ENCODE data around the gene STAT5B.

Gene STAT5B

DNA sequence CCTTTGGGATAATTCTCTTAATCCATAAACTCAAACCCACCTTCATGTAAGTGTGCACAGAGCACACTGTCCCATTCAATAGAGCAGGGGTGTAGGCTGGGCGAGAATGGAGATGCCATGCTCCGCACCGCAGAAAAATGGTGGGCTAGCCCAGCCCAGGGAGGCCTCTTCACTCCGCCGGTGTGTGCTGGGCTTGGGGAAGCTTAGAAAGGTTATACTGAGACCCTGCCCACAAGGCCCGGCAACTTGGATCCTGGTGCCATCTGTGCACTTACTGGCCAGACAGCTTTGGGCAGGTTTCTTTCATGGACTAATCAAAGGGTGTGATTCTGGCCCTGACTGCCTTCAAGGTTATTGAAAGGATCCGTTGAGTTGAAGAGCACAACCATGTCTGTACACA is 8.4 kb upstream of the STAT5B start:
- DNase-seq (ENCODE audit: low read depth) = no peak

DNA sequence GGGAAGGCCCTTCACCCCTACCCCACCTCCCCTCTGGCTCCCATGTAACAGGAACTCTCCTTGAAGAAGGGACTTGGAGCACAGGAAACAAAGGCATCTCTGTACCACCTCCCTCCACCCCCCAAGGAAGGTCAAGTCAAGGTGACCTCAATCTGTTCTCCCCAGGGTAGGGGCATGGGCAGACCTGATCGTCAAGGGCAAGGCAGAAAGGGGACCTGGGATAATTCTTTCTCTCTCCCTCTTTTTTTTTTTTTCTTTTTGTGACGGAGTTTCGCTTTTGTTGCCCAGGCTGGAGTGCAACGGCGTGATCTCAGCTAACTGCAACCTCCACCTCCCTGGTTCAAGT is 7.8 kb upstream of the STAT5B start:
- no peak for DNase-seq (ENCODE audit: low read depth)

DNA sequence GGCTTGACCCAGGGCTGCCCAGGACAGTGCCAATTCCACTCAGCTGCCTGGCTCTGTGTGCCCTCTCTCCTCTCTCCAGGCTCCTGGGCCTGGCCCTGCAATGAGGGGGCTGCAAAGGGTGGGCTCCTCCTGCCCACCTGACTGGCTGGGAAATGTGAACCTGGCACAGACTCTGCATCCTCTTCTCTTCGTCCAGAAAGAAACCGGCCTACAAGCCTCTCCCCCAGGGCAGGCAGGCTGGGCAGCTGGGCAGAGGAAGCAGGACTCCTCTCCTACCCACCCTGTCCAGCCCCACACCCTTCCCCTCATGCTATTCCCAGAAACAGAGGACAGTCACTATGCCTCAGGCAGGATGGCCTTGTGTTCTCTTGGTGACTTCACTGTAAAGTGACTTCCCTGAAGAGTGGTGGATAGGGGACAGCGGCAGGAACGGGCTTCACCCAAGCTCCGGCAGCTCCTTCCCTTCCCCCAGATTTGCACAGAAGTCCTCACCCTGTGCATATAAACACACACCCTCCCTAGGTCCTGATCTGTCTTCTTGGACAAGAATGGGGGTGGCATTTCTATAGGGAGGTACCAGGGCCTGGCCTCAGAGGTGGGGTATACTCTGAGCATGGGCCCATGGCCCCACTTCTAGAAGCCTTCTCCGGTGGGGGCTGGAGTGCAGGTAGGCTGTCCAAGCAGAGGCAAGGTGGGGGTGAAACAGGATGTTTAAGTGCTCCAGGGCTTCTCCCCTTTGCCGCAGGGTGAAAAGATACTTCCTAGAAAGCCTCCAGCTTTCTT is 7.2 kb upstream of the STAT5B start:
- no peak for DNase-seq (ENCODE audit: low read depth)

DNA sequence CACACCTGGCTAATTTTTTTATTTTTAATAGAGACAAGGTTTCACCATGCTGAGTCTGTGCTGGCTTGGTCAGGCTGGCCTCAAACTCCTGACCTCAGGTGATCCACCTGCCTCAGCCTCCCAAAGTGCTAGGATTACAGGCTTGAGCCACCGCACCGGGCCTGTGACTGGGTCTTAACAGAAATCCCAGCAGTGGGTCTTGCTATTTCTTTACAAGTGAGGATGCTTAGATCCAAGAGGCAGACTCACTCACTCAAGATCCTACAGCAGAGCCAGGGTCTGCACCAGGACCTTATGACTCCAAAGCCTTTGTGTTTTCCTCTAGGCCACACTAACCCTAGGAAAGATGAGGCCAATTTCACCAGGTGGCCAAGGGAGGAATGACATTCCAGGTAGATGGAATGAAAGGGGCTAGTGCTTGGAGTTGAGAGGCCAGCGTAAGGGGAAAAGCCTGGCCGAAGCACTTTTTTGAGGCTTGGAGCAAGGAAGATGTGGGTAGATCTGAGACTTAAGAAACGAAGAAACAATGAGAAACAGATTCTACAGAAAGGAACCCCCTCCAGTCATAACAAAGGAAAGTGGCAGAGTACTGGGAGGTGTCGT is 6.4 kb upstream of the STAT5B start:
- no peak for DNase-seq (ENCODE audit: low read depth)

DNA sequence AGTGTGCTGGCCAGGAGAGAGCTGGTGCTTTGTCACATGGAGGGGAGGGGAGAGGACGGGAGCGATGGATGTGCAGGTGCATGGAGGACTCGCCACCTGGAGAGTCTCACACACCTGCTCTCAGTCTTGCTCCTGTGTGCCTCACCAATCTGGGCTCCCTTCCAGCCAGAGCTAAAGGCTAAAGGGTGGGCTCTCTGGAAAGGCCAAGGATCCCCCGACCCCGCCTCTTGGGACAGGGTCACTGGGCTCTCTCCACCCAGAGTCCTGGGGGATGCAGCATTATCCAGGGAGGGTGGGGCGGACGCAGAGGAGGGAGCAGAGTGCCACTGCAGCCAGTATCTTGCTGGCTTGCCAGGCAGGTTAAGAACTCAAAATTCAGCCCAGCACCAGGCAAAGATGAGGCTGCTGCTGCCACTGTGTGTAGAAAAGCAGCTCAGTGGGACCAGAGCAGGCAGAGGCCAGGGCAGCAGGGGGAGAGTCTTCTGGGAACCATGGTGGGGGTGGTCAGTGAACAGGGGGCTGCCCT is 5.4 kb upstream of the STAT5B start:
- DNase-seq (ENCODE audit: low read depth) = no peak

DNA sequence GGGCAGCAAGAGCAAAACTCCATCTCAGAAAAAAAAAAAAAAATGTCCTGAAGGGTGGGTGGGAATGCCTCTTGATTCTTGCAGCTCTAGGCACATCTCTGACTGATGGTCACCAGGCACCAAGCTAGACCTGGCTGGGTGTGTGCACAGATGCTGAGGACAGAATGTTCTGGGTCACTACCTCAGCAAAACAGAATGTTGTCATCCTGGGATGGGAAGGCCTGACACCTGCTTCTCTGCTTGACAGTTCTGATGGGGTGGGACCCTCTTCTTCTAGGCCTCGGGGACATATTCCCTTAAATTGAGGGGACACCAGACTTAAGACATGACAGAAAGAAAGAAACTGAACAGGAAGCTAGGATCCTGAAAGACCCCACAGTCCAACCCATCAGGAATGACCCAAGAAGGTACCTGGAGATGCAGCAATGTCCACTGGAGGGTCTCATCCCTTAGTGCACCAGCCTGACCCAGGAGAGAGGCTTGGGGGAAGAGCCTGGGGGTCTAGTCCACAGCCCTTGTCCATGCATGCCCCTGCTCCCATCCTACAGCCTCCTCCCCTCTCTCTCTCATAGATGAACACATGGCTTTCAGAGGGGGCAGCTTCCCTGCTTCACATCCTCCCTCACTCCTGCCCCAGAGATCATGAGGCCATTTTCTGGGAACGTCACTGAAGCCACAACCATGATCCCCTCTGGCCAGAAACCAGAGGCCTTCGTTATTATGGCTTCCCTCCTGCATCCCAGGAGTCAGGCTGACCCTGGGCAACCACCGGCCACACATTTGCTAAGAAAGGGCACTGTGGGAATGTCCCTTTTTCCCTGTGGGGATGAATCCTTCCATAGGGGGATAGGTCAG is 3.8 kb upstream of the STAT5B start:
- no peak for DNase-seq (ENCODE audit: low read depth)

DNA sequence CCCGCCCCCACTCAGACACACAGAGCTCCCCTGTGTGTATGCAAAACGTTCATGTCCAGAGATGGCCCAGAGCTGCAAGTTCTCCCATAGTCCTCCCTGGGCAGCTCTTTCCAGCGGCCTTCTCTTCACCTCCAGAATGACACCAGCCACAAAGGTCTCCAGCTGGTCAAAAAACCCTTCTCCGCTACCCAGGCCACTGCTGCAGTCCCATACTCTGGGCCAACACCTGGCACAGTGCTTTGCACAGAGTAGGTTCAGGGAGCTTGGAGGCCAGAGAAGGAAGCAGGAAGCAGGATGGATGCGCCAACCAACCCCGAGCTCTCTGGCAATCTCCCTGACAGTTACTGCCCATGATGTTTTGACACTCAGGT is 1.1 kb upstream of the STAT5B start:
- no peak for DNase-seq (ENCODE audit: low read depth)

DNA sequence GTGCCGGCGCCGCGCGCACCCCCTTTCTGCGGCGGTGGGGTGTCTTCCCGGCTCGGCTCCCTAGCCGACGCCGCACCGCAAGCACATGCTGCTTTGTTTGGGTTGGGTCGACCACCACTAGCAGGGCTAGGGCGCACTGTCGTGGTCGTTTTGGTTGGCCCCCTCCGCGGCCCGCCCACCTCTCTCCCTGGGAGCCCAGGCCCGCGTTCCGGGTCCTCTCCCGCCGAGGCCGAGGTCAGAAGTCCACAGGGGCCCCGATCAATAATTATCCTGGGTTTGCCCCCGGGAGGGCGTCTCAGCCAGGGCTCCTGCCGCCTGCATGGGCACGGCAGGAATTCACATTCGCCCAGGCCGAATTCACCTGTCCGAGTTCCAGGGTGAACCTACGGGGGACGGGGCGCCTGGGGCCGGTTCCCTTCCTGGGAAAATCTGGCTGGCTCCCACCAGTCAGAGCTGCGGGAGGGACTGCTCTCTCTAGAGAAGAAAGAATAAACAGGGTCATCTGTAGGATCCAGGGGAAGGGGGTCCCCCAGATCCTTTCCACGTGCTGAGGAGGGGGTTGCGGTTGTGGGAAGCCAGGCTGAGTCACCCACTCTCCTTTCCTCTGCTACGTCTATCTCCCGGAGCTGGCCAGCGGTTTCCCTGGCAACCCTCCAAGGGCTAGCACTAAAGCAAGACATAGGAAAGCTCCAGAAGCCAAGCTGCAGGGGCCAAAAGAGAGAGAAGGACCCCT is 584 bp upstream of the STAT5B start:
- no peak for DNase-seq (ENCODE audit: low read depth)

DNA sequence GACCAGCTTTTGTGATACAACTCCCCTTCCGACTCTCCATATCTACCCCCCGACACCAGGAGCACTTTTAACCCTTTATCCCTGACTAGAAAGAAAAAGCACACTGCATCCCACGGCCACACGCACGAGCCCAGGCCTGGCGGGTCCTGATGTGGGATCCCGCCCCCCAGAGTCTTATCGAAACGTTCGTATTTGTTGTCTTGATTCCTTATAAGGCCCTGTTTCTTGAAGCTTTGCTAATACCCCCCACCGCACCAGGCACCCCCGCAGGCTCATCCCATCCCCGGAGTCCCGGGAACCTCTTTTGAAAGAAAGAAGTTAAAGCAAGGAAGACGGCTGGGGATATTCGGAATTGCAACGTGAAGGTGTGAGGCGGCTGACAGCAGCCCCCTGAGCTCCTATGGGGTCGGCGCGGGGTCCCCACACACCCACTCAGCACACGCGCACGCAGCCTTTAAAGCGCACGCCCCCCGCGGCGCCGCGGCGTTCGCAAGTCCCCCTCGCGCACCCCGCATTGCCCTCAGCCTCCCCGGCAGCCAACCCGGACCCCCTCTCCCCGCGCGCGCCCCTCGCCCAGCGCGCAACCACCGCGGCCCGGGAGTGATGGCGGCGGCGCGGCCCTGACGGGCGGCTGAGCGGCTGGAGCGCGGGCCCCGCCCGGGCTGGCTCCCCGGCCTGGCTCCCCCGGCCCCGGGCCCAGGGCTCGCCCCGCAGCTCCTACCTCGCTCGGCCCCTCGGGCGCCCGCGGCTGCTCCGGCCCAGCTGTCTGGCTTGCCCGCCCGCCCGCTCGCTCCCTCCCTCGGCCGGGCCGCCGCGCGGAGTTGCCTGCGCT is 448 bp downstream of the STAT5B start:
- peak; percentile 18 for DNase-seq (ENCODE audit: low read depth)

DNA sequence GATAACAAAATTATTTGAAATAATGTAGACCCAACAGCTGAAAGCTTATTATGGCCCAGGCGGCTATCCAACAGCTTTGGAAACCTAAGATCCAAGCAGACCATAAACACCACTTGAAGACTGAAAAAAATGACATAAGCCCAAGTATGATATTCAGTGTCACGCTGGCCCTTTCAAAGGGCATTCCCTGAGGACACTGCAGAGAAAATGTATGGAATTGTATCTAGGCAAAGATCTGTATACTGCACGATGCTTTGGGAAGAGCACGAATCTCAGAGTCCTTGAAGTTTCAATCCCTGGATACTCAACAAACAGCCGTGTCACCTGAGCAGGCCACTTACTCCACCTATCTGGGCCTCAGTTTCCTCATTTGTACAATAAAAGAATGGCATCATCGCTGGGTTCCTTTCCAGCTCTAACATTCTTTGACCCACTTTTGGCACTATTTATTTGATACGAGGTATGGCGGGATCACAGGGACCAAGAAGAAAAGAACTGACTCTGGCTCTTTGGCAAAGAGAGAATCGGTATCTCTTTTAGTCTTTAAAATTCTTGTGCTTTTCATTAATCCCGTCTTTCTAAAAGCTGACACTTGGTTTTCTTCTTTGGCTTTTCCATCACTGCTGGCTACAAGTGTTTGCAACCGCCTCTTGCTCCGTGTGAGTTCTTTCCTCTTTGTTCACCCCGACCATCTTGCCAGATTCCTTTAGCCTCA is 1.2 kb downstream of the STAT5B start:
- no peak for DNase-seq (ENCODE audit: low read depth)

DNA sequence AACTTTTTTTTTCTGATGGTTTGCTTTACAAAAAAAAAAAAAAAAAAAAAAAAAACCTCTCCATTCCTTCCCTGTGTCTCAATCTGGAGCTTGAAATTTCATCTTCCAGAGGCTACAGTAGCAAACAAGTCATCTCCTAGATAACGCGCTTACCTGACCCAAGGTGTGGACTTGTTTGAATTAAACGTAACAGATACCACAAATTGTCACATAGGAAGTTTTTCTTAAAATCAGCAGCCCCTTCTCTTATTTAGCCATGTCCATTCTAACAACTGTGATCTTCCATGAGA is 2.0 kb downstream of the STAT5B start:
- no peak for DNase-seq (ENCODE audit: low read depth)

DNA sequence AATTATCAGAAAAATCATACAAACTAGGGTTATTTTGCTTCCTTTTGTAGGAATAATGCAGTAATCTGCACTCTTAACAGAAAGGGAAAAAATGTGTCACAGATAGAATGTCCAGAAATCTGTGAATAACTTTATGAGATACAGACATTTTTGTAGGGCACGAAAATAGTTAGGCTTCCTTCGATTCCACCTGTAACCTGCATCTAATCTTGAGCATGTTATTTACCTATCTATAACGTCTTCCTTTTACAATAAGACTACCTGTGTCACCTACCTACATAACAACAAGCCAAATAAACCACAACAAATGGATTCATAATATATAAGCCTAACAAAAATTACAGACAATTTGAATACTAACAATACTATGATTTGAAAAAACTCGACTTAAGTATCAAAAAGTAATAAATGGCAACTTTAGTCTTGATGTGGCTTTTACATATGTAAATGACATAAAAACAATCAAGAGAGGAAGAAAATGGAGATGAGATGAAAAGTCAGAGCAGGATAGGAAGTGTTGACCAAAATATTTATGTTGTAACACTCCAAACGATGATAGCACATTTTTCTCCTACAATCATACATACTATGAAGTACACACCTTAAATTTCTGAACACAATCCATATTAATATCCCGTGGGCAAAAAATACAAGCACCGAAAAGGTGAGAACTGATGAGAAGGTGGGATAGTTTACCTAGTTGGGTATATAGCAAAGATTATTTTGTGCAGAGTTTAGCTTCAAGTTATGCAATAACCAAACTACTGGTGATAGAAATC is 2.5 kb downstream of the STAT5B start:
- no peak for DNase-seq (ENCODE audit: low read depth)

DNA sequence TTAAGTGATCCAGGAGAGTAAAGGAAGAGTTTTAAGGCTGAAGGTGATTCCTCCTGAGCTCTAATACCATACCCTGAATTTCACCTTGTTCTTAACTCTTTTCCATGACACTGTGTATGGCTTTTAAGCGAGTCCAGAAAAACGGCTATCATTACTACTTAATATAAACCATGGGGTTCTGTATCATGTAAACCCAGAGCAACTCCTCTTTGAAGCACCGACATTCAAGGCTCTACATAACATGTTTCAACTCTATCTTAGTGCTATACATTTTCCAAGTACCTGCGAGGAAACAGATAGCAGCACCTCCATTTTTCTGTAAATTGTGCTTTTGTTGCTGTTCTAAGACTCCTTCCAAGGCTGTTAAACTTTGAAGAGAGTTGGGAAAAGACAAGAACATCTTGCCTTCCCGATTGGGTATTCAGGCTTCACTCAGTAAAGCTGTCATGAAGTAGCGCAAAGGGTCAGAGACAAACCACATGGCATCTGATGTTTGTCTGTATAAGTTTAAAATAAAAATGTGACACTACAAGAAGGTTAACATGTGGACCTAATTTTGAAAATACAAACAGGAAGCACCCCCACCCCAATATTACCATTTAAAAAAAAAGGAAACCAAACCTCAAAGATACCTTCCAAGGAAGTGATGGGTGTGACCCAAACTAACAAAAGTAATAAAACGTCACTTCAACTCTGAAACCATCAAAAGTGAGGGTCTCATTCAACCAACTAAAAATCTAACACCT is 3.9 kb downstream of the STAT5B start:
- DNase-seq (ENCODE audit: low read depth) = no peak

DNA sequence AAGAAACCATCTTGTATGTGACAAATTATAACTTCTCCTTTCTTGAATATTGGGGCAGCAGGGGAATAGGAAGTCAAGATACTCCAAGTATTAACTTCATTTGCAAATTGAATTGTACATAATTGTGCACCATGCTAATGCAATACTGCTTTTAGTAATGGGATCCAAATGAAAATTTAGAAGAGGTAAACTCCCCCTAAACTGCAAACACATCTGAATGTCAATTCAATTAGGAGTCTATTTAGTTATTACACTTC is 4.5 kb downstream of the STAT5B start:
- DNase-seq (ENCODE audit: low read depth) = no peak

DNA sequence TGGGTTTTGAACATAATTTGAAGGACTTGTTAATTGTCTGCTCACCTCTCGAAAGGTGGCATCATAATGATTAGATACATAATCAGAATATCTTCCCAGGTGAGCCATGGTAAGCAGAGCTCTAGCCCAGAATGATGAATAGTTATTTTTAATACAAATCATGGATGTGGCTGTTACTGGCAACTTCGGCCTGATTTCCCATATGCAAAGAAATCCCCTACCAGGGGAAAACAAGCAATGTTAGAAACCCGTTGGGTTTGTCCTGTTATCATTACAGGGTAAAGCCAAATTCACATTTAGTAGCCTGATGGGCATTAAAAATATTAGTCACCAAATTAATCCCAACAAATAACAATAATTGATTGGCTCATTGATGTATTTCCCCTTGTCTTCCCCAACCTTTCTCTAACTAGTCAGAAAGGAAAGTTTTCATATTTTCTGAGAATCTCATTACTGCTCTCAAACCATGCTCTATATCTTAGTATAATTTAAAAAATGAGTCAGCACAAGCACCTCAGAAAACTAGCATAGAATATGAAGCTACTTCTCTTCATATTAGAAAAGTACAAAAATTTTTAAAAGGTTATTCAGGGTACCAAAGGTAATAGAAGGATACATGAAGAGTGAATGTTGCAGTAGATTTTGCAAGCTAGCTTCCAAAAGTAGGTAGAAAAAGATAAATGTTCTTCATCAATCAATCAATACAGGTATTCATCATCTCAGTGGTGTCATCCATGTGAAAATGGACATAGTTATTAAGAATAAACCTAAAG is 5.0 kb downstream of the STAT5B start:
- no peak for DNase-seq (ENCODE audit: low read depth)

DNA sequence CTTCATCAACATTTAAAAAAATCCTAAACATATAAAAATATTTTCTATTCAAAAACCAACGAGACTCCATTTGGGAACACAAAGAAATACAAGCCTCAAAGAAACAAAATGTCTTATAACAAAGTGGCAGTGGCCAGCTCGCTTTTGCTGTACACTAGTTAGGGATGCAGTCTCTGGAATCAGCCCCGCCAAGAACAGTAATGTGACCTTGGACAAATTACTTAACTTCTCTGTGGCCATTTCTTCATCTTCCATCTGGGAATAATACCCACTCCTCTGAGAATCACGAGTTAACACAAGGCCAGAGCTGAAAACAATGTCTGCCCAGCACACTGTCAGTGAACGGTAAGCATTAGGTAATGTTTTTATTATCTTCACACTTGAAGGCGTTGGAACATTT is 5.6 kb downstream of the STAT5B start:
- DNase-seq (ENCODE audit: low read depth) = no peak

DNA sequence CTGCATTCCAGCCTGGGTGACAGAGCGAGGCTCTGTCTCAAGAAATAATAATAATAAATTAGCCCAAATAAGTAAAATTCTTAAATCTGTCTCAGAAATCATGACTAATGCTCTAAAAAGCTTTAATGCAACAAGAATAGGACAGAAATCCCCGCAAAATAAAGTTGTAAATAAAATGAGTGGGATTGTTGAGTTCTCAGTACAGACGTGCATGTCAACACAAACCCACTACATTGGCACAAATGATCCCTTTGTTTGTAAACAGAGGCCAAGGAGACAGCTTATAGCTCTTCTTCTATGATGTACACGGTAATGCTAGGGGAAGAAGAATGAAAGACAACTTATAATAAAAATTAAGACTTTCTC is 6.0 kb downstream of the STAT5B start:
- no peak for DNase-seq (ENCODE audit: low read depth)

DNA sequence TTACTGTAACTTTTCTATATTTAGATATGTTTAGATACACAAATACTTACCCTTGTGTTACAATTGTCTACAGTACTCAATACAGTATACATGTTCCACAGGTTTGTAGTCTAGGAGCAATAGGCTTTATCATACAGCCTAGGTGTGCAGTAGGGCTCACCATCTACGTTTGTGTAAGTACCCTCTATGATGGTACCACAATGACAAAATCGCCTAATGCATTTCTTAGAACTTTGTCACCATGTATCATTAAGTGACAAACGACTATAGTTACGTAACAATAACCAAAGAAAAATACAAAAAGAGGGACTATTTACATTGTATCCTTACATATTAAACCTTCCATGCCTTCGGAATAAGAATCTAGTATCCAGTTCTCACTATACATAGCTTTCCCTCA is 8.0 kb downstream of the STAT5B start:
- no peak for DNase-seq (ENCODE audit: low read depth)
